GM12878 (cell line): Measurements from ENCODE around the gene NT5C2. TPM values are rescaled to one million over a fixed set of nuclear protein-coding genes. Genes with fewer than 3 reads are reported as not detected.

Experiments
- ATAC-seq: fragments of 200-7000 bp; cut with Tn5 transposase; 3 replicates; pipeline ENCODE4 v1.9.1; 2020; ENCODE audit warnings: mild to moderate bottlenecking, moderate library complexity
- BruUV-seq: library from RNA; stranded (reverse); fragments of 400-500 nt; replicated peaks from 2 replicates; lab custom pipeline; 2021; lab: Mats Ljungman, UMichigan
- CTCF ChIA-PET: fragments of 300-600 bp; sonication (Branson Sonifier 250); formaldehyde crosslinking; extraction: SDS; loops from one replicate; lab custom pipeline; 2021; ENCODE audit warnings: inconsistent platforms; lab: Yijun Ruan, JAX
- POLR2A ChIA-PET: fragments of 350-600 bp; formaldehyde crosslinking; extraction: SDS; loops from one replicate; lab custom pipeline; 2021; ENCODE audit warnings: inconsistent platforms; lab: Charles Lee
- RAD21 ChIA-PET: fragments of 300-600 bp; sonication (Branson Sonifier 250); formaldehyde crosslinking; loops from one replicate; lab custom pipeline; 2023; ENCODE audit warnings: antibody characterized with exemption; ENCODE audit not compliant: unreplicated experiment; lab: Charles Lee
- SMC1A ChIA-PET: fragments of 300-600 bp; sonication (Branson Sonifier 250); formaldehyde crosslinking; loops from one replicate; lab custom pipeline; 2023; ENCODE audit not compliant: unreplicated experiment, uncharacterized antibody; lab: Charles Lee
- DNase-seq: peaks from one replicate; pipeline ENCODE4 v3.0.0-alpha.2; 2011; ENCODE audit warnings: low read depth, low spot score
- FAIRE-seq: peaks from 3 replicates; lab custom pipeline; 2011; peaks lifted over from hg19 to GRCh38; lab: Jason Lieb, UNC
- H2AFZ ChIP-seq: 2 replicates; pipeline ENCODE4 v1.6.0; 2011; ENCODE audit warnings: low read depth, low read length, control low read depth; ENCODE audit not compliant: control insufficient read depth
- H3K27ac ChIP-seq: 2 replicates; pipeline ENCODE4 v1.5.1; 2011; ENCODE audit warnings: control low read depth; ENCODE audit not compliant: control insufficient read depth, insufficient read depth
- H3K27me3 ChIP-seq, 2 experiments: replicated peaks in 1 of 2; 2 replicates each; pipeline versions ENCODE4 v1.6.0 to v1.6.1; 2011; ENCODE audit warnings: low read length in 1 of 2; ENCODE audit not compliant: control insufficient read depth in 2 of 2, insufficient read depth in 2 of 2
- H3K36me3 ChIP-seq, 2 experiments: 2 replicates each; pipeline ENCODE4 v1.5.1; 2011; ENCODE audit warnings: low read length in 1 of 2; ENCODE audit not compliant: control insufficient read depth in 2 of 2, insufficient read depth in 2 of 2
- H3K4me1 ChIP-seq: 2 replicates; pipeline ENCODE4 v1.6.1; 2011; ENCODE audit warnings: mild to moderate bottlenecking, low read length, moderate library complexity, mixed read lengths; ENCODE audit not compliant: control insufficient read depth, insufficient read depth
- H3K4me2 ChIP-seq: 2 replicates; pipeline ENCODE4 v1.6.0; 2011; ENCODE audit warnings: control low read depth; ENCODE audit not compliant: control insufficient read depth, insufficient read depth
- H3K4me3 ChIP-seq: fragments of 200-600 bp; sonication (generic); 2 replicates; pipeline ENCODE4 v1.5.1; 2016
- H3K79me2 ChIP-seq: 2 replicates; pipeline ENCODE4 v1.6.0; 2011; ENCODE audit warnings: low read length; ENCODE audit not compliant: control insufficient read depth, insufficient read depth
- H3K9ac ChIP-seq: 2 replicates; pipeline ENCODE4 v1.8.0; 2011; ENCODE audit warnings: low read length, control low read depth, mixed read lengths; ENCODE audit not compliant: control insufficient read depth, insufficient read depth
- H3K9me3 ChIP-seq: replicated peaks from 3 replicates; pipeline ENCODE4 v1.5.1; 2011; ENCODE audit warnings: mild to moderate bottlenecking, low read length; ENCODE audit not compliant: control insufficient read depth, insufficient read depth
- H4K20me1 ChIP-seq: 2 replicates; pipeline ENCODE4 v1.6.0; 2011; ENCODE audit not compliant: control insufficient read depth, insufficient read depth
- BCL11A ChIP-seq: IDR thresholded peaks from 2 replicates; pipeline ENCODE4 v1.6.1; 2011; ENCODE audit warnings: low read depth, low read length
- BHLHE40 ChIP-seq, 2 experiments: fragments of 450-650 bp in 1 of 2; IDR thresholded peaks; 2 replicates each; pipeline ENCODE4 v1.6.1; 2011 to 2017; ENCODE audit warnings: low read depth in 2 of 2, borderline replicate concordance in 1 of 2, improper control_type of control experiment in 1 of 2, low read length in 1 of 2, mild to moderate bottlenecking in 1 of 2
- POLR2AphosphoS2 ChIP-seq: IDR thresholded peaks from 2 replicates; pipeline ENCODE4 v1.6.1; 2011; ENCODE audit warnings: low read depth, mild to moderate bottlenecking, low read length, improper control_type of control experiment, moderate library complexity
- RUNX3 ChIP-seq: IDR thresholded peaks from 2 replicates; pipeline ENCODE4 v1.6.1; 2012; ENCODE audit warnings: low read length, inconsistent platforms
- ZBTB40 ChIP-seq: fragments of 450-650 bp; IDR thresholded peaks from 2 replicates; pipeline ENCODE4 v1.6.1; 2016; ENCODE audit warnings: mild to moderate bottlenecking, moderate library complexity, borderline replicate concordance
- WGBS: methylation state at CpG from one replicate; pipeline ENCODE4 v1.1.6; 2016; ENCODE audit warnings: low lambda C conversion rate; ENCODE audit not compliant: insufficient replicate concordance, insufficient coverage; ENCODE audit errors: missing lambda C conversion rate; 5-methylcytosine and 5-hydroxymethylcytosine counted together
- in situ Hi-C: fragments of 300-500 bp; cut with MboI; formaldehyde crosslinking; loops from 9 replicates; pipeline ENCODE4 v1.14.3; 2018; ENCODE audit warnings: mixed read lengths
- intact Hi-C: fragments of 100-400 bp; cut with micrococcal nuclease; formaldehyde crosslinking; loops from one replicate; pipeline ENCODE4 v1.14.2; 2022; ENCODE audit not compliant: unreplicated experiment
- polyA plus RNA-seq, 11 experiments: library from polyadenylated mRNA; depleted of rRNA in 4 of 11; unstranded in 6 of 11; stranded (reverse) in 5 of 11; fragments of >200 nt; fragmentation: Nextera tagmentation in 4 of 11; fragmentation: Illumina TruSeq in 1 of 11; extraction: Ambion mirVana in 4 of 11; extraction: Trizol in 1 of 11; gene quantifications; 1 replicate in 1 of 11; 2 replicates in 10 of 11; pipeline versions ENCODE4 v1.2.1 to v1.2.3, GENCODE V29; 2011 to 2016; ENCODE audit warnings: inconsistent platforms in 2 of 11, missing spikeins in 2 of 11, low read depth in 1 of 11
- total RNA-seq, 4 experiments: library from RNA; depleted of rRNA in 3 of 4; stranded (reverse); fragments of >200 nt in 3 of 4; fragmentation: Illumina TruSeq in 1 of 4; extraction: Trizol in 1 of 4; gene quantifications; 2 replicates each; pipeline versions ENCODE4 v1.2.1 to v1.2.3, GENCODE V29; 2013 to 2021

The NT5C2 gene
- total and polyA plus RNA-seq, 10 of the 15 experiments (the other 5 are each of a cell fraction or from before 2014, with no cell fraction given) = 15.8 to 70.1 (median 56.0) TPM

GRCh38 chr10:103232772-103233488 is 39.9 kb upstream of the NT5C2 start:
- Histone ChIP-seq H3K4me1 (no peaks in the 10 kb centered on the region), H3K9ac (no peak overlapping the region), H3K27me3 (no peaks in the 10 kb centered on the region), H3K36me3 (no peaks in the 10 kb centered on the region), H2AFZ (no peak overlapping the region), H3K79me2 (no peaks in the 10 kb centered on the region)
- ChIA-PET RAD21 (no interaction called here), CTCF (no interaction called here)
- in situ Hi-C loops = no loop called here
- DNase-seq = no peak
- TF ChIP-seq BCL11A = no peak
- no peak for TF ChIP-seq RUNX3
- TF ChIP-seq BHLHE40 (IDR thresholded peaks at IDR 0.05; ENCODE audit: borderline replicate concordance in 1 of 2, low read depth in 2 of 2, low read length in 1 of 2) = no peak
- no peak for TF ChIP-seq POLR2AphosphoS2
- TF ChIP-seq ZBTB40 = no peak
- TF ChIP-seq, all 136 proteins: peak for 0
- intact Hi-C loops = no loop called here
- POLR2A ChIA-PET = no interaction called here
- H3K4me3 ChIP-seq = no peak overlapping the region
- 53% methylated on average over 7 of the region's 7 CpGs for WGBS
- H4K20me1 ChIP-seq = no peaks in the 10 kb centered on the region
- no peak overlapping the region for H3K27ac ChIP-seq
- BruUV-seq = no TSS peak
- H3K4me2 ChIP-seq = no peak overlapping the region
- no peaks in the 10 kb centered on the region for H3K9me3 ChIP-seq
- no peak for ATAC-seq
- SMC1A ChIA-PET = interaction anchor here (1.0 kb wide), 1 partner anchor 101 kb away, joined by 3 read pairs; no protein-coding TSS in a partner anchor
- no peak for FAIRE-seq
